Measurements from ENCODE around the gene FAM3C.

The FAM3C gene

GRCh38 chr7:121303422-121304101 lies 92.5 kb downstream of the FAM3C start:
- Histone ChIP-seq H3K4me3 (no peak overlapping the region), H3K27me3 (ENCODE audit: low read depth) (0 out of 2 replicates have a peak, but pooled peaks cover 4% of the 10 kb centered on the region), H3K4me1 (no peaks in the 10 kb centered on the region), H3K9me3 (no peaks in the 10 kb centered on the region), H3K36me3 (replicated peaks) (no peaks in the 10 kb centered on the region)
- no peak for DNase-seq (ENCODE audit: low spot score in 2 of 2)
- in situ Hi-C loops (cut with MboI; ENCODE audit: low sequenced_read_pairs): no loop called here

DNA sequence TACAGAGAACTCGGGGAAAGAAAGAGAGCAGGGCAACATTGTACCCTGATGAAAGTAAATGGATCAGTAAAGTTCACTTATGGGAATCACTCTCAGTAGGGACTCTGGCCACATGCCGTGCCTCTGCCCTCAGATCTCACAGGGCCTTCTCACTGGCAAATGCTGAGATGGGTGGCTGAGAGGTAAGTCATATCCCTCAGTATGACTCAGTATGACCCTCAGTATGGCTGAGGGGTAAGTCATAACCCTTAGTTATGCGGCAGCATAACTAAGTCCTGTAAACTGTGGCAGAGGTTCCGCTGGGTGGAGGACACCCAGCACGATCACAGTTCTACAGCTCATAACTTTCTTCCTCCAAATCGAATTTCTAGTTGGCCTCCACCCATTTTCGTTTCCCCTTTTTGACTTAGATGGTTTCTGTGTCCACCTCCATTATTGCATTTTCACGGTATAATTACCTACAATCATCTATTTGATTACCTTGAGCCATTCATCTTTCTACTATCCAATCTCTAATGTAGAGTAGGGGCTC lies 93.8 kb downstream of the FAM3C start:
- H3K4me1 ChIP-seq: no peaks in the 10 kb centered on the region
- no peaks in the 10 kb centered on the region for H3K36me3 ChIP-seq (replicated peaks)
- H3K9me3 ChIP-seq: no peaks in the 10 kb centered on the region
- 0 out of 2 replicates have a peak, but pooled peaks cover 6% of the 10 kb centered on the region for H3K27me3 ChIP-seq (ENCODE audit: low read depth)
- no peak overlapping the region for H3K4me3 ChIP-seq
- in situ Hi-C loops (cut with MboI; ENCODE audit: low sequenced_read_pairs): no loop called here
- no peak for DNase-seq (ENCODE audit: low spot score in 2 of 2)

DNA sequence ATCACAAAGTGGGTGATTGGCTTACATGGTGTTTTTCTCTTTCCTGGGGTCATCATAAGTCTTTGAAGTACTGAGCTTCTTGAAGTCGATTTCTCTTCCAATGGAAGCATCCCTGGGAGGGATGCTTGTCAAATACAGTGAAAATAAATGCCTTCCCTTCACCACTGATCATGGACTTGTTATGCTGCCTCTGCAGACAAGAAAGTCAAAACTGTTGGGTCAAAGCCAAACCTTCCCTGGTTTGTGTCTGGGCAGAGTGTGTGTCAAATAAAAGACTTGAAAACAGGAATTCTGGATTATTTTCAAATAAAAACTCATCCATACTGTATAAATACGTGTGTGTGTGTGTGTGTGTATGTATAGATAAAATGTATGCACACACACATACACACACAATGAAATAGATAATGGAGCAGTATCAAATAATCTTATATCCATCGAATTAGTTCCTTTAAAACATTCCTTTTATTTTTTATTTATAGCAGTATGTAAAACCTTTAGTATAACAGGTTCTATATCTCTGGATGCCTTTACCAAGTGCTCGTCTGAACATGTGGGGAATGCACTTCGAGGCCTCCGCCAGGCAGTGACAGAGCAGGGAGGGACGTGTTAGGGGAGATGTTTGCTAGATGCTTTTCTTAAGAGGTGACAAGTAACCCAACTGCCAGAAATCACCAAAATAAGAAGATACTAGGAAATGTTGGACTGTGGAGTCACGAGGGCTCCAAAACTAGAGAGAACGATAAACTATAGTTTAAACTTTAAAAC lies 94.5 kb downstream of the FAM3C start:
- DNase-seq (ENCODE audit: low spot score in 2 of 2): no peak

DNA sequence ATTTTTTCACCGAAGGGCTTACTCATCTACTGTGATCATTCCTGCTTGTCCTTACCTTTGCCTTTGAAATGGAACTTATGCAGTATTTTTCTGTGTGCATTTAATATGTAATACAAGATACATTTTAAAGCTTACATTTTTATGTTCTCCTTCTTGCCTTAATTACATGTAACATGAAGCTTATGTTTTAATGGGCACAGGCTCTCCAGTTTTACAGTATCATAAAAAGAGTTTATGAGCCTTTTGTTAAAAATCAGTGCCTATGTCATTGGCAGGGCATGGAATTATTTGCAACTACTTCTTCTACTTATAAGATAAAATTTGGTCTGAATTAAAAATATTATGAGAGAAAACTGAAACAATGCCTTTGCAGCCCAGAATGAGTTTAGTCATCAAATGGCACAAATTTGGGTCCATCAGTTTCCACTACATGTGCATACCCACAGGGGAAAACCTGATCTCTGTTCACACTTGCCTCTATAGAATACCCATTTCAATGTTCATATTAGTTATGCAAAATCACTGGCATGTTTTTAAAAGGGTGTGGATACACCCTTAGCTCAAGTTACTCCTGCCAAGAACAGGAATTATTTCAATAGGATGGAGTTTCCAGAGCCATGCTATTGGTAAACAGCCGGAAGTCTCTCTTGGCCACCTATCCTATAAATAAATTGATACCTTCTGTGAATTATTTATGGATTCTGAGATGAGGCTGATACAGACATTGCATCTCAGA lies 95.3 kb downstream of the FAM3C start:
- H3K4me1 ChIP-seq: no peaks in the 10 kb centered on the region
- in situ Hi-C loops (cut with MboI; ENCODE audit: low sequenced_read_pairs): no loop called here
- H3K27me3 ChIP-seq (ENCODE audit: low read depth): 0 out of 2 replicates have a peak, but pooled peaks cover 6% of the 10 kb centered on the region
- no peak overlapping the region for H3K4me3 ChIP-seq
- no peaks in the 10 kb centered on the region for H3K9me3 ChIP-seq
- DNase-seq (ENCODE audit: low spot score in 2 of 2): no peak
- no peaks in the 10 kb centered on the region for H3K36me3 ChIP-seq (replicated peaks)

More for the DNA sequence above, 94.5 kb downstream of the FAM3C start:
- no peaks in the 10 kb centered on the region for H3K9me3 ChIP-seq
- H3K4me1 ChIP-seq: no peaks in the 10 kb centered on the region
- 0 out of 2 replicates have a peak, but pooled peaks cover 6% of the 10 kb centered on the region for H3K27me3 ChIP-seq (ENCODE audit: low read depth)
- no peaks in the 10 kb centered on the region for H3K36me3 ChIP-seq (replicated peaks)
- H3K4me3 ChIP-seq: no peak overlapping the region
- in situ Hi-C loops (cut with MboI; ENCODE audit: low sequenced_read_pairs): no loop called here

Measured in HAP-1 (cell line).